NB4 (cell line): ENCODE results near the gene EPHA6.

Source experiments
- POLR2A ChIP-seq: IDR thresholded peaks from 2 replicates; pipeline ENCODE4 v1.6.1; 2011; ENCODE audit warnings: mild to moderate bottlenecking; ENCODE audit not compliant: insufficient read length; ENCODE audit errors: extremely low read depth
- TF ChIP-seq, protein P1 (sequence below): IDR thresholded peaks from one replicate; pipeline ENCODE4 v1.5.1; 2012; ENCODE audit warnings: low read depth, low read length

GRCh38 chr3:96865605-96866004, 51.2 kb downstream of the EPHA6 start:
- no peak for TF ChIP-seq POLR2A
- TF ChIP-seq, protein P1, sequence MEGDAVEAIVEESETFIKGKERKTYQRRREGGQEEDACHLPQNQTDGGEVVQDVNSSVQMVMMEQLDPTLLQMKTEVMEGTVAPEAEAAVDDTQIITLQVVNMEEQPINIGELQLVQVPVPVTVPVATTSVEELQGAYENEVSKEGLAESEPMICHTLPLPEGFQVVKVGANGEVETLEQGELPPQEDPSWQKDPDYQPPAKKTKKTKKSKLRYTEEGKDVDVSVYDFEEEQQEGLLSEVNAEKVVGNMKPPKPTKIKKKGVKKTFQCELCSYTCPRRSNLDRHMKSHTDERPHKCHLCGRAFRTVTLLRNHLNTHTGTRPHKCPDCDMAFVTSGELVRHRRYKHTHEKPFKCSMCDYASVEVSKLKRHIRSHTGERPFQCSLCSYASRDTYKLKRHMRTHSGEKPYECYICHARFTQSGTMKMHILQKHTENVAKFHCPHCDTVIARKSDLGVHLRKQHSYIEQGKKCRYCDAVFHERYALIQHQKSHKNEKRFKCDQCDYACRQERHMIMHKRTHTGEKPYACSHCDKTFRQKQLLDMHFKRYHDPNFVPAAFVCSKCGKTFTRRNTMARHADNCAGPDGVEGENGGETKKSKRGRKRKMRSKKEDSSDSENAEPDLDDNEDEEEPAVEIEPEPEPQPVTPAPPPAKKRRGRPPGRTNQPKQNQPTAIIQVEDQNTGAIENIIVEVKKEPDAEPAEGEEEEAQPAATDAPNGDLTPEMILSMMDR: no peak
